Memory B cell (primary cell): ENCODE measurements around the gene GSE1.

ENCODE experiments used
- ATAC-seq: fragments of 150-1000 bp; cut with Tn5 transposase; 2 replicates; pipeline ENCODE4 v1.10.0; 2021; ENCODE audit warnings: low read depth, mild to moderate bottlenecking, moderate library complexity
- DNase-seq, 2 donors: peaks; one replicate each; pipeline ENCODE4 v3.0.0; 2022; ENCODE audit warnings: low spot score in 2 of 2
- H3K27ac Mint-ChIP-seq: one replicate; pipeline ENCODE4 v1.8.0; 2022; ENCODE audit warnings: mild to moderate bottlenecking, moderate library complexity, mixed read lengths
- H3K27me3 Mint-ChIP-seq: one replicate; pipeline ENCODE4 v1.8.0; 2022; ENCODE audit warnings: mixed read lengths
- H3K36me3 Mint-ChIP-seq: one replicate; pipeline ENCODE4 v1.8.0; 2022; ENCODE audit warnings: mild to moderate bottlenecking, mixed read lengths
- H3K4me1 Mint-ChIP-seq: one replicate; pipeline ENCODE4 v1.8.0; 2022; ENCODE audit warnings: mixed read lengths
- H3K4me3 Mint-ChIP-seq: one replicate; pipeline ENCODE4 v1.8.0; 2022; ENCODE audit warnings: mild to moderate bottlenecking, moderate library complexity, mixed read lengths
- H3K9me3 Mint-ChIP-seq: one replicate; pipeline ENCODE4 v1.8.0; 2022; ENCODE audit warnings: mixed read lengths

Gene GSE1

GRCh38 chr16:85631230-85631629 lies 18.1 kb downstream of the GSE1 start:
- Mint-ChIP-seq H3K36me3 (peaks cover 16% of the 10 kb centered on the region), H3K4me3 (no peak overlapping the region), H3K4me1 (peaks cover 12% of the 10 kb centered on the region), H3K9me3 (peaks cover 3% of the 10 kb centered on the region), H3K27me3 (no peaks in the 10 kb centered on the region), H3K27ac (no peak overlapping the region)
- DNase-seq (no peak), ATAC-seq (no peak)

GRCh38 chr16:85631802-85632393 lies 18.8 kb downstream of the GSE1 start:
- H3K27ac Mint-ChIP-seq = no peak overlapping the region
- peaks cover 3% of the 10 kb centered on the region for H3K9me3 Mint-ChIP-seq
- no peaks in the 10 kb centered on the region for H3K27me3 Mint-ChIP-seq
- ATAC-seq = no peak
- no peak overlapping the region for H3K4me3 Mint-ChIP-seq
- H3K36me3 Mint-ChIP-seq = peaks cover 16% of the 10 kb centered on the region
- peaks cover 9% of the 10 kb centered on the region for H3K4me1 Mint-ChIP-seq
- no peak for DNase-seq

DNA sequence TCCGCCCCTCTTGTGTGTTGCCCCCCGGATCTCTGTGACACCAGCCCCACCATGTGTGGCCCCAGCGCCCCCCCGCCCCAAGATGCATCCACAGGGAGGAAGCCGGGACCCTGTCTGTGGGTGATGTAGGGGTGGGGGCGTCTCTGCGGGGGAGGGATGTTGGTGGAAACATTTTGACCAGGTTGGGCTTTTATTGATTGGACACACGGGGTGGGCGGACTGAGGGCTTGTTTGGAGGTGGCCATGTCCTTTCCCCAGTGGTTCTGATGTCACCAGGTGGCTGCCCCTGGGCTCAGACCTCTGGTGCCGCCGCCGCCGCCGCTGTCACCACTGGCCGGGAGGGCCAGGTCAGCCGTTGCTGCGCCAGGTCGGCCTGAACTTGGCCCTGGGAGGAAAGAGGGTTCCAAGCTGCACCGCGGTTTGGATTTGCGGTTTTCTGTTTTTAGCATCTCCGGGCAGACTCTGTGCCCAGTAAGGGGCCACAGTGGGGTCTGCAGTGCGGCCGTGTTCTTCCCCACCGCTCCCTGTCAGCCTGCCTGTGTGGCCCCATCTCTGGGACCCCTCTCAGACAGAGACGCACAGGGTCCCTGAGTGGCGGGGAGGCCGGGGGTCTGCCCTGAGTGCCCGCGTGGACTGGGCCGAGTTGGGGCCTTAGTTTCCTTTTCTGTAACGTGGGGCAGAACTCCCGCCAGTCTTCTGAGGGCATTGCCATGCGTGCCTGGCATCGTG lies 19.8 kb downstream of the GSE1 start:
- Mint-ChIP-seq H3K4me1 (peaks cover 9% of the 10 kb centered on the region), H3K9me3 (peaks cover 3% of the 10 kb centered on the region), H3K27ac (no peak overlapping the region), H3K4me3 (no peak overlapping the region), H3K36me3 (peaks cover 16% of the 10 kb centered on the region), H3K27me3 (no peaks in the 10 kb centered on the region)
- DNase-seq (no peak), ATAC-seq (no peak)

DNA sequence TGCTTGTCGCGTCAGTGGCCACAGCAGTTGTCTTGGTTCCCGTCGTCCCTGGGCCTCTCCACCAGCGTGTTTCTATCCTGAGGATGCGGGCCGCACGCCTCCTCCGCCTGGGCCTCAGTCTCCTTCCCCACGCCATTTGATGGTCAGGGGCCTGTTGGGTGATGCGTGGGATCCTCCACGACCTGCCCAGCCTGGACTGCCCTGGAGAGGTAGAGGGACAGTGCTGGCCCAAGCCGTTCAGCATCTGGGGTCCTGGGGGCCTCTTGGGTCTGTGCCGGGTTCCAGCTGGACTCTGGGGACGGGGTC lies 20.3 kb downstream of the GSE1 start:
- Mint-ChIP-seq H3K4me3 (no peak overlapping the region), H3K36me3 (peaks cover 16% of the 10 kb centered on the region), H3K9me3 (peaks cover 3% of the 10 kb centered on the region), H3K4me1 (peaks cover 9% of the 10 kb centered on the region), H3K27ac (no peak overlapping the region), H3K27me3 (no peaks in the 10 kb centered on the region)
- no peak for ATAC-seq
- no peak for DNase-seq

DNA sequence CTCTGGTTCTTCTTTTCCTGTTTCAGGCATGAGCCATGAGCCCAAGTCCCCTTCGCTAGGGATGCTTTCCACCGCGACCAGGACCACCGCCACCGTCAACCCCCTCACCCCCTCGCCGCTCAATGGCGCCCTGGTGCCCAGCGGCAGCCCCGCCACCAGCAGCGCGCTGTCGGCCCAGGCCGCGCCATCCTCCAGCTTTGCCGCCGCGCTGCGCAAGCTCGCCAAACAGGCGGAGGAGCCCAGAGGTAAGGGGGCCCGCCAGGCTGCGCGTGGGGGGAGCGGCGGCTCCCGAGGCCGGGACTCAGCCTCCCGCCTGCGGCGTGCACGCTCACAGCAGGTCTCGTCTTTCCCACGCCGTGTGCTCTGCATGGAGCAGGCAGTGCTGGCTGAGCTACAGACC lies 20.8 kb downstream of the GSE1 start:
- no peak for ATAC-seq
- no peak overlapping the region for H3K4me3 Mint-ChIP-seq

DNA sequence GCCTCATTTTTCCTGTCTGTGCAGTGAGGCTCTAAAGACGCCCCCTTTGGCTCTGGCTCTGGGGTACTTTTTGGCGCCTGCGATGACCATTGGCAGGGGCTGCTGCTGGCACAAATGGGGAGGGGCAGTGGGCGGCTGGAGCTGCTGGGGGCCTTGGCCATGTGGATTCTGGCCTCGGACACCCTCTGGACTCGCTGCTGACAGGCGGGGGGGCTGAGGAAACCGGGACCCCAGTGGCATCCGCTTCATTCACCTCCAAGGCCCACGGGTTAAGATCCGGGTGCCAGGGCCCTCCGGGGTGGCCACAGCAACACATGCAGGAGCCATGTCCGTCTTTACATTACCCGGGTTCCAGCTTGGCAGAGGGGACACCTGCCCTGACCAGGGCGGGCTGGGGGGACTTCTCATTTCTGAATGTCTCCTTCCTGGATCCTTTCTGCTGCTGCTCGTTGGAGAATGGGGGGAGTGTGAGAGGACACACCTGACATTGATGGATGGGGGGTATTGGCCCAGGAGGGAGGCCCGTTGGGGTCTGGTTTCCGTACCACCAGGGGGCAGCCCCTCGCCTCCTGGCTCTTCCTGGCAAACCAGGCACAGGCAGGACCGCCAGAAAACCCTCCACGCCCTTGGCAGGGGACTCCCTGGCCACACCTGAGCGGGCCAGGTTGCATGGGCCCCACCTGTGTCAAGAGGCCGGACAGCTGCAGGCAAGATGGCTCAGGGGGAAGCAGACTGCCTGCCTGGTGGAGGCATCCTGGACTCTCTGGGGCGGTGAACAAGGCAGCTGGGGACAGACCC lies 21.8 kb downstream of the GSE1 start:
- peaks cover 5% of the 10 kb centered on the region for H3K36me3 Mint-ChIP-seq

More for the DNA sequence above, 20.8 kb downstream of the GSE1 start:
- no peak overlapping the region for H3K27ac Mint-ChIP-seq
- no peaks in the 10 kb centered on the region for H3K27me3 Mint-ChIP-seq
- H3K4me1 Mint-ChIP-seq = peaks cover 8% of the 10 kb centered on the region
- H3K9me3 Mint-ChIP-seq = peaks cover 3% of the 10 kb centered on the region
- no peak for DNase-seq
- H3K36me3 Mint-ChIP-seq = peaks cover 12% of the 10 kb centered on the region

DNA sequence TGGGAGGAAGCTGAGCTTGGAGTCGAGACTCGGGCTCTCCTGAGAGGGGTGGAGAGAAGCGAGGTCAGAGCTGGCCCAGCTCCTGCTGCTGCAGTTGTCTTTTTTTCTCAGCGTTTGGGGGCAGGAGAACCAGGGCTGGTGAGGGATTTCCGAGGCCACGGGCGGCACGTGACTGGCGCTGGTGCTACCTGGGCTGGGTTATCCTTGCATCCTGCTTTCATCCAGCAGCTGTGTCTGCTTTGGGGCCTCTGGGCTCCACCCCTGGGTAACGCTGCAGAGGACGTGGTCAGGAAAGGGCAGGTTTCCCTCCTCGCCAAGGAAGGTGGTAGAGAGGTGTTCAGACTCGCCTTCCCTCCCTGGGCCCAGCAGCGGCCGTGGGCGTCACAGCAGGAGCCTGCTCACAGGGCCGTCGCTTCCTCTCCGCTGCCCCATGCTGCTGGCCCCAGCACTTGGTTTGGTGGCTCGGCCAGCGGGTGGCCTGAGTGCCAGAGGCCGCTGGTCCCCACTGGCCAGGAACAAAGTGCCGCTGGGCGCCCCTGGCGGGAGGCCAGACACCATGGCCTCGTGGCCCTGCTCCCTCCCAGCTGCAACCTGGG lies 22.5 kb downstream of the GSE1 start:
- no peak for ATAC-seq
- no peak overlapping the region for H3K27ac Mint-ChIP-seq
- H3K36me3 Mint-ChIP-seq = peaks cover 3% of the 10 kb centered on the region
- no peaks in the 10 kb centered on the region for H3K9me3 Mint-ChIP-seq
- H3K4me1 Mint-ChIP-seq = peaks cover 9% of the 10 kb centered on the region
- DNase-seq = no peak
- H3K27me3 Mint-ChIP-seq = no peaks in the 10 kb centered on the region
- H3K4me3 Mint-ChIP-seq = no peak overlapping the region

More for the DNA sequence above, 21.8 kb downstream of the GSE1 start:
- Mint-ChIP-seq H3K4me1 (peaks cover 9% of the 10 kb centered on the region), H3K9me3 (no peaks in the 10 kb centered on the region), H3K27ac (no peak overlapping the region), H3K4me3 (no peak overlapping the region), H3K27me3 (no peaks in the 10 kb centered on the region)
- DNase-seq (no peak), ATAC-seq (no peak)

GRCh38 chr16:85636234-85636812 lies 23.2 kb downstream of the GSE1 start:
- Mint-ChIP-seq H3K36me3 (peaks cover 3% of the 10 kb centered on the region), H3K27me3 (no peaks in the 10 kb centered on the region), H3K27ac (no peak overlapping the region), H3K4me3 (no peak overlapping the region), H3K9me3 (no peaks in the 10 kb centered on the region), H3K4me1 (peaks cover 8% of the 10 kb centered on the region)
- DNase-seq (no peak), ATAC-seq (no peak)

GRCh38 chr16:85637061-85637807 lies 24.1 kb downstream of the GSE1 start:
- Mint-ChIP-seq H3K9me3 (no peaks in the 10 kb centered on the region), H3K27ac (no peak overlapping the region), H3K4me3 (no peak overlapping the region), H3K36me3 (peaks cover 3% of the 10 kb centered on the region), H3K4me1 (peaks cover 7% of the 10 kb centered on the region), H3K27me3 (no peaks in the 10 kb centered on the region)
- ATAC-seq = no peak
- no peak for DNase-seq

DNA sequence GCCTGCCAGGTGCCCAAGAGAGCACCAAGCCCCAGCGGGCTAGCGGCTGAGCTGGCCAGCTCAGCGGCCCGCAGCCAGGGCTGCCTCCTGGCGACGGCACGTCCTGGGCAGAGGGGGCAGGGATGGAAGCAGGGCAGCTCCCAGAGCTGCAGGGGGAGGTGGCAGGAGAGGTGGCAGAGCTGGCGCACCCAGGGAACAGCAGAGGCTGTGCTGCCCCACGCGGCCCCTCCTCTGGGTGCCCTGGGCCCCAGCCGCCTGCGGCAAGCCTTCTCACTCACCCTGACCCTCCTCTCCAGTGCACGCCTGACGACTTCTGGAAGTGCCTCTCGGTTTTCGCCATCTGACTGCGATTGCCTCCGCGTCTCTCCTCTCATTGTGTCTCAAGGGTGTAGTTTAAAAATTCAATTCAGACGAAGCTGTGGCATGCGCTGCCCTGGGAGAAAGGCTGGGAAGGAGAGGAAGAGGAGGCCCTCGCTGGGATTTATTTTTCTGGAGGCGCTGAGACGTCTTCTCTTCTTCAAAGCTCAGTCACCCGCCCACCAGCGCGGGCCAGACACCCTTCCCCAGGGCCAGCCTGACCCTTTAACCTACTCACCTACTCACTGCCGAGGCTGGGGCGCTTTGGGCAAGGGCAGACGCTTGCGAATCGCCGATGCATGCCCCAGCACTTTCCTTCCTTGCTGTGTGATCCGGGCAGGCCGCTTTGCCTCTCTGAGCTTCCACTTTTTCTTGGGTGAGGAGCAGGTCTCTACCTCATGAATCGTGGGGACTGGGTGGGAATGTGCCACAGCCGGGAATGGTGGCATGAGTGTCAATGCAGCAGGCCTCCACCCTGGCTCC lies 24.9 kb downstream of the GSE1 start:
- Mint-ChIP-seq H3K27me3 (no peaks in the 10 kb centered on the region), H3K36me3 (peaks cover 3% of the 10 kb centered on the region), H3K9me3 (no peaks in the 10 kb centered on the region), H3K4me3 (no peak overlapping the region), H3K27ac (peak overlapping the region; percentile 83), H3K4me1 (peaks cover 6% of the 10 kb centered on the region)
- ATAC-seq (no peak), DNase-seq (no peak)

DNA sequence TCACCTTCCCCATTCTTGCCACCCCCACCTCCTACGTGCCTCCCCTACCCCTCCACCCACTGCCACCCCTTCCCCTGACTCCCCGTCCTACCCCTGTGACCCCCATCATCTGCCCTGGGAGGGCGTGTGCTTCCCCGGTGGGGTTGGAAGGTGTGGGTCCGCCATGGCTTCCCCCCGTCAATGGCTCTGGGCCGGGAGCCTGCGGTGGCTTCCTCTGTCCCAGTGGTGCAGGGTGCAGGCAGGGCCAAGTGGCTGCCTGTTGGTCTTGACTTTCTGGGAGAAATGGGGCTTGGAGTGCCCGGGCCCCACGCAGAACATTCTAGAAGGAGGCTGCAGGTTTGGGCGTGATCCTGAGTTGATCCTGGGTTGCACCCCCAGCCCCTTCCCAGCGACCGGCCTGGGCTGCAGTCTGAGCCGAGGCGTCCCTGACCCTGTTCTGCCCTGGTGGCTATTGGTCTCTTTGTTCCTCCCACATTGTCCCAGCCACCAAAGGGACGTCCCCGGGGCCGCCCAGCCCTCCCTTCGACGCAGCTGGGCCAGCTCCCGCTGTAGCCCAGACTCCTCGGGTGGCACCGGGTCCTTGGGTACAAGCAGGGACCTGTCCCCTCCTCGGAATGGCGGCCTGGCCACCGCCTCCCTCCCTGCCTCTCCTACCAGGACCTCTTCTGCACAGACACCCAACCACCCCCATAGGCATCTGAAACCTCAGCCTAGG lies 25.7 kb downstream of the GSE1 start:
- Mint-ChIP-seq H3K9me3 (no peaks in the 10 kb centered on the region), H3K4me3 (no peak overlapping the region), H3K27me3 (no peaks in the 10 kb centered on the region), H3K4me1 (peaks cover 6% of the 10 kb centered on the region), H3K36me3 (peaks cover 3% of the 10 kb centered on the region), H3K27ac (peak overlapping the region; percentile 83)
- DNase-seq (no peak), ATAC-seq (no peak)

DNA sequence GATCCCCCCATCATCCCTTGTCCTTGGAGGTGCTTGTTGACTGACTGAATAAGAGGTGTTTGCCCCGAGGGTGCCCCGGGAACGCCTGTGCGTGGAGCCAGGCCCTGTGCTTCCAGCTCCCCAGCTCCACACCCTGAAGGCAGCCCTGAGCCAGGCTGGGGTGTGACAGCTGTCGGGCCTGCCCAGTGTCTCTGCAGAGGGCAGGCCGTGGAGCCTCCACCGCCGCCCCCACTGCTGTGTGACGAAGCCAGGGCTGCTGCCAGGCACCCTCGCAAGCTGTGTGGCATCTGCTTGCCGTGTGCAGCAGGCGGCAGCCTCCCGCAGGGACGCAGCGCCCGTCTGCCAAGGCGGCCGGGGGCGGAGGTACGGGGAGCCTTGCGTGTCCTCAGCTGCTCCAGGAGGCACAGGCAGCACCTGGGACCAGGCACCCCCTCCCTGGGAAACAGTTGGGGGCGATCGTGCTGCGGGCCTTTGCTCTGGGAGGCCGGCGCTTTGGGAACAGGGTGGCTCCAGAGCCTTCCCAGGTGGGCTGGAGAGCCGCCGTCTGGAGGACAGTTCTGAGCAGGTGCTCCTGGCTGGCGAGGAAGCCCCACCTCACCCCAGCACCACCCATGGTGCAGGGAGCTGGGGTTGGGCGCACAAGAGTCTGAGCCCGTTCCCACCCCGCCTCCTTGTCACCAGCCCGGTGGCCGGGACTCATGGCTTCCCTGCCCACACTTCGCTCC lies 26.6 kb downstream of the GSE1 start:
- DNase-seq (no peak), ATAC-seq (no peak)
- H3K9me3 Mint-ChIP-seq = no peaks in the 10 kb centered on the region
- H3K27ac Mint-ChIP-seq = peak overlapping the region; percentile 83
- H3K27me3 Mint-ChIP-seq = no peaks in the 10 kb centered on the region
- H3K4me1 Mint-ChIP-seq = peaks cover 6% of the 10 kb centered on the region
- peaks cover 3% of the 10 kb centered on the region for H3K36me3 Mint-ChIP-seq
- no peak overlapping the region for H3K4me3 Mint-ChIP-seq
